Keratinocyte (primary cell): Measurements from ENCODE around the gene ADD2. TPM values are rescaled to one million over a fixed set of nuclear protein-coding genes. Genes with fewer than 3 reads are reported as not detected.

Experiments
- DNase-seq: peaks from one replicate; pipeline ENCODE4 v3.0.0-alpha.2; 2011; ENCODE audit warnings: low read depth, missing footprints, low spot score
- FAIRE-seq: peaks from 2 replicates; lab custom pipeline; 2011; peaks lifted over from hg19 to GRCh38; lab: Jason Lieb, UNC
- H2AFZ ChIP-seq: 2 replicates; pipeline ENCODE4 v1.6.0; 2012; ENCODE audit warnings: low read length, control low read depth, inconsistent platforms; ENCODE audit not compliant: control insufficient read depth
- H3K27ac ChIP-seq: 2 replicates; pipeline ENCODE4 v1.5.1; 2011; ENCODE audit warnings: low read length; ENCODE audit not compliant: control insufficient read depth, insufficient read depth
- H3K27me3 ChIP-seq: 3 replicates; pipeline ENCODE4 v1.6.0; 2011; ENCODE audit warnings: low read length; ENCODE audit not compliant: control insufficient read depth, insufficient read depth; ENCODE audit errors: extremely low read depth
- H3K36me3 ChIP-seq, 2 experiments: 2 replicates in 1 of 2; 3 replicates in 1 of 2; pipeline ENCODE4 v1.5.1; 2011; ENCODE audit warnings: low read length in 2 of 2, mild to moderate bottlenecking in 1 of 2; ENCODE audit not compliant: control insufficient read depth in 2 of 2, insufficient read depth in 2 of 2; ENCODE audit errors: extremely low read depth in 1 of 2
- H3K4me1 ChIP-seq: 3 replicates; pipeline ENCODE4 v1.5.1; 2011; ENCODE audit warnings: low read length; ENCODE audit not compliant: control insufficient read depth, insufficient read depth; ENCODE audit errors: extremely low read depth
- H3K4me2 ChIP-seq: 3 replicates; pipeline ENCODE4 v1.6.0; 2011; ENCODE audit warnings: low read depth, low read length; ENCODE audit not compliant: control insufficient read depth, insufficient read depth; ENCODE audit errors: extremely low read depth
- H3K4me3 ChIP-seq, 3 experiments: fragments of 200-600 bp in 1 of 3; sonication (generic) in 1 of 3; 2 replicates in 2 of 3; 3 replicates in 1 of 3; pipeline ENCODE4 v1.5.1; 2011 to 2016; ENCODE audit warnings: low read length in 3 of 3, mild to moderate bottlenecking in 3 of 3, control low read depth in 2 of 3, inconsistent platforms in 1 of 3, low read depth in 1 of 3, mixed read lengths in 1 of 3, mixed run types in 1 of 3, moderate library complexity in 1 of 3; ENCODE audit not compliant: control insufficient read depth in 2 of 3, insufficient read depth in 2 of 3; ENCODE audit errors: extremely low read depth in 1 of 3
- H3K79me2 ChIP-seq: 2 replicates; pipeline ENCODE4 v1.6.0; 2012; ENCODE audit warnings: low read length; ENCODE audit not compliant: control insufficient read depth, insufficient read depth
- H3K9ac ChIP-seq: 3 replicates; pipeline ENCODE4 v1.6.0; 2011; ENCODE audit warnings: low read length; ENCODE audit not compliant: control insufficient read depth, insufficient read depth; ENCODE audit errors: extremely low read depth
- H3K9me1 ChIP-seq: 3 replicates; pipeline ENCODE4 v1.6.0; 2011; ENCODE audit warnings: low read length; ENCODE audit not compliant: control insufficient read depth, insufficient read depth; ENCODE audit errors: extremely low read depth
- H3K9me3 ChIP-seq: 2 replicates; pipeline ENCODE4 v1.5.1; 2012; ENCODE audit warnings: low read depth, low read length; ENCODE audit not compliant: control insufficient read depth
- H4K20me1 ChIP-seq: 3 replicates; pipeline ENCODE4 v1.6.0; 2011; ENCODE audit warnings: low read length; ENCODE audit not compliant: control insufficient read depth, insufficient read depth; ENCODE audit errors: extremely low read depth
- CTCF ChIP-seq, 3 experiments: IDR thresholded peaks in 1 of 3; conservative IDR thresholded peaks in 1 of 3; optimal IDR thresholded peaks in 1 of 3; 2 replicates in 2 of 3; 3 replicates in 1 of 3; pipeline versions ENCODE3 to v1.5.1; 2011; ENCODE audit warnings: low read length in 3 of 3, mild to moderate bottlenecking in 3 of 3, moderate library complexity in 2 of 3, control low read depth in 1 of 3, inconsistent platforms in 1 of 3; ENCODE audit not compliant: insufficient read depth in 2 of 3; ENCODE audit errors: extremely low read depth in 1 of 3
- EZH2 ChIP-seq: IDR thresholded peaks from one replicate; pipeline ENCODE4 v1.6.1; 2012; ENCODE audit warnings: inconsistent platforms, mild to moderate bottlenecking, low read length, moderate library complexity
- dilution Hi-C: fragments of 300-500 bp; cut with MboI; formaldehyde crosslinking; loops from one replicate; pipeline ENCODE4 v1.7.0; 2020; ENCODE audit warnings: low sequenced_read_pairs; ENCODE audit not compliant: extremely low pct_ligation_motif_present
- polyA plus RNA-seq, 5 experiments: library from polyadenylated mRNA; depleted of rRNA in 3 of 5; stranded (reverse) in 3 of 5; stranded (forward) in 1 of 5; unstranded in 1 of 5; fragments of >200 nt; gene quantifications; 1 replicate in 1 of 5; 2 replicates in 3 of 5; 3 replicates in 1 of 5; pipeline versions ENCODE4 v1.2.1 to v1.2.3, GENCODE V29; 2011 to 2012; ENCODE audit warnings: missing spikeins in 2 of 5, low read depth in 1 of 5, low replicate concordance in 1 of 5

The ADD2 gene
- polyA plus RNA-seq, 1 donor (not counting 4 experiments of a cell fraction or from before 2014, with no cell fraction given), result 0.05 TPM

- dilution Hi-C loops, result no loop called here
Observed at GRCh38 chr2:70718736-70719135, 49.3 kb downstream of the ADD2 start.

GRCh38 chr2:70718241-70718640, 49.8 kb downstream of the ADD2 start:
- dilution Hi-C loops, result no loop called here
- H3K27me3 ChIP-seq, result peaks cover 21% of the 10 kb centered on the region
- no peak overlapping the region for H2AFZ ChIP-seq
- H3K36me3 ChIP-seq, result no peaks in the 10 kb centered on the region
- no peaks in the 10 kb centered on the region for H3K4me1 ChIP-seq
- no peaks in the 10 kb centered on the region for H4K20me1 ChIP-seq
- TF ChIP-seq CTCF (optimal IDR thresholded peaks at IDR 0.05 in 1 of 3, IDR thresholded peaks at IDR 0.05 in 1 of 3, conservative IDR thresholded peaks at IDR 0.05 in 1 of 3; ENCODE audit: extremely low read depth in 1 of 3, insufficient read depth in 2 of 3, low read length in 3 of 3) (no peak), EZH2 (no peak)
- no peak overlapping the region for H3K27ac ChIP-seq
- H3K79me2 ChIP-seq, result no peaks in the 10 kb centered on the region
- H3K4me2 ChIP-seq, result no peak overlapping the region
- no peak overlapping the region for H3K4me3 ChIP-seq
- no peak for FAIRE-seq
- no peak overlapping the region for H3K9ac ChIP-seq
- no peak for DNase-seq
- H3K9me1 ChIP-seq, result no peaks in the 10 kb centered on the region
- no peaks in the 10 kb centered on the region for H3K9me3 ChIP-seq

More at GRCh38 chr2:70718736-70719135, 49.3 kb downstream of the ADD2 start:
- TF ChIP-seq CTCF (optimal IDR thresholded peaks at IDR 0.05 in 1 of 3, IDR thresholded peaks at IDR 0.05 in 1 of 3, conservative IDR thresholded peaks at IDR 0.05 in 1 of 3; ENCODE audit: extremely low read depth in 1 of 3, insufficient read depth in 2 of 3, low read length in 3 of 3), result no peak
- no peak for TF ChIP-seq EZH2
- Histone ChIP-seq H3K9me3 (no peaks in the 10 kb centered on the region), H3K79me2 (no peaks in the 10 kb centered on the region), H3K9me1 (no peaks in the 10 kb centered on the region), H3K36me3 (no peaks in the 10 kb centered on the region), H3K4me3 (no peak overlapping the region), H4K20me1 (no peaks in the 10 kb centered on the region), H3K4me2 (no peak overlapping the region), H3K27ac (no peak overlapping the region), H3K4me1 (no peaks in the 10 kb centered on the region), H2AFZ (no peak overlapping the region), H3K27me3 (peaks cover 21% of the 10 kb centered on the region), H3K9ac (no peak overlapping the region)
- no peak for FAIRE-seq
- no peak for DNase-seq
